IPS DF 4.7 (cell line): ENCODE measurements around the gene EIF4E1B.

Experiments used
- DNase-seq: peaks from one replicate; pipeline ENCODE4 v3.0.0-alpha.2; 2013; ENCODE audit warnings: low spot score; ENCODE audit errors: extremely low read depth

The EIF4E1B gene

GRCh38 chr5:176646707-176647029 is 16.2 kb downstream of the EIF4E1B start:
- no peak for DNase-seq

- peak; percentile 88 for DNase-seq
Measured at GRCh38 chr5:176647030-176647842, 16.8 kb downstream of the EIF4E1B start, which contains the start of gene TSPAN17. TSS of gene TSPAN17 (plus strand) at chr5:176647484. CDS start at chr5:176647616, 132 bp downstream.

DNA sequence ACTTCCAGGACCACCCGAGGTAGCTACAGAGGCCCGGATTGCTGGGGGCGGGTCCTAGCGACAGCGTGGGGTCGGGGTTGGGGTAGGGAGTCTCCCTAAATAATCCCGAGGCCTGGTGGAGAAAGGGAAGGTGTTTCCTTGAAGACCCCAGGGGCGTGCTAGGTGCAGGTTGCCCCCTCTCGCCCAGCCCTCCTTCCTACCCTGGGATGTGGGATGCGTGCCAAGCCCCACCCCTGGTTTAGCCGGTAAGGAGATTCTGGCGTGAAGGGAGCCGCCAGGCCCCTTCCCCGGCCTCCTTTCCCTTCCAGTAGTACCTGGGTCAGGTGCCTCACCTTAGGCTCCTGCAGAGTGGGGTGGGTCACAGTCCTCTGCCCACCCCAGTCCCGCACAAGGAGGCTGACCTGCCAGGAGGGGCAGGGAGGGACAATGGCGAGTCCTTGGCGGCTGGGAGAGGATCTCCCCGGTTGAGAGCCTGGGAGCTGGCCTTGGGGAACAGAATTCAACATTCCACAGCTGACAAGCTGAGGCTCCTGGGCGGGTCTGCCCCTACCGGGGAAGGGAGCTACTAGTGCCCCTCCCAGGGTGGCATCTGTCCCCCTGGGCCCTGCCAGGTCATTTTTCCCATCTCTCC is 17.5 kb downstream of the EIF4E1B start:
- DNase-seq = no peak

GRCh38 chr5:176648474-176649194 is 18.2 kb downstream of the EIF4E1B start:
- no peak for DNase-seq

DNA sequence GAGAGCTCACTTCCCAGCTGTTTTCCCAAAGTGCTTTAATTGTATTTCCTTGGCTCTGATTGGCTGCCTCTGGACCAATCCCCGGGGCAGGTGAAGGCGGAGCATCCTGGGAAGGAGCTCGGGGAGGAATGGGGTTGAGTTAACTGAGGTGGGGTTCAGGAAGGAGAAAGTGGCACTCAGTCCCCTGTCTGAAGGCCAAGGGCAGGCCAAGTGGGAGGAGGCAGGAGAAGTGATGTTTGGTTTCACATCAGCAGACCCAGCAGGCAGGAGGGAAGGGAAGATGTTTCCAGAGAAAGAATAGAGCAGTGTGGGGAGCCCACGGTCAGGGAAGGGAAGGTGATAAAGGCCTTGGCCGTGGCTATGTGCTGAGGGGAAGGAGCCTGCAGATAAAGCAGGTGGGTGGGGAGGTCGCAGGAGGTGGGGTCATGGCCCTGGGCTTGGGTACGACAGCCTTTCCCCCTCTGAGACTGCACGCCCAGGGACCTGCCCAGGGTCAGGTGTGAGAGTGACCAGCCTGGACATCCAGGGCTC is 19.9 kb downstream of the EIF4E1B start:
- no peak for DNase-seq

DNA sequence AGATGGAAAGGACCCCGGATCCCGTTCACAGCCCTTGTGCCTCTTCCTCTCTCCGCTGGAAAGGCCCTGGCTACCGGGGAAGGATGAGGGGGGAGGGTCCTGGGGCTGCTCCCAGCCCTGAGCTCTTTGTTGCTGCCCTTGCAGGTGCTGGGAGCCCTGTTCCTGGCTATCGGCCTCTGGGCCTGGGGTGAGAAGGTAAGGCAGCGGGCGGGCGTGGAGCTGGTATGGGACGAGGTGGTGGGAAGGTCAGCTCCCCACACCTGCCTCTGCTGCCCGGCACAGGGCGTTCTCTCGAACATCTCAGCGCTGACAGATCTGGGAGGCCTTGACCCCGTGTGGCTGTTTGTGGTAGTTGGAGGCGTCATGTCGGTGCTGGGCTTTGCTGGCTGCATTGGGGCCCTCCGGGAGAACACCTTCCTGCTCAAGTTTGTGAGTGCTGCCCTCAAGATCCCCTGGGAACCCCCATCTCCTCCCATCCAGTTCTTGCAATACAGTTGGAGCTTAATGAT is 21.1 kb downstream of the EIF4E1B start:
- no peak for DNase-seq

DNA sequence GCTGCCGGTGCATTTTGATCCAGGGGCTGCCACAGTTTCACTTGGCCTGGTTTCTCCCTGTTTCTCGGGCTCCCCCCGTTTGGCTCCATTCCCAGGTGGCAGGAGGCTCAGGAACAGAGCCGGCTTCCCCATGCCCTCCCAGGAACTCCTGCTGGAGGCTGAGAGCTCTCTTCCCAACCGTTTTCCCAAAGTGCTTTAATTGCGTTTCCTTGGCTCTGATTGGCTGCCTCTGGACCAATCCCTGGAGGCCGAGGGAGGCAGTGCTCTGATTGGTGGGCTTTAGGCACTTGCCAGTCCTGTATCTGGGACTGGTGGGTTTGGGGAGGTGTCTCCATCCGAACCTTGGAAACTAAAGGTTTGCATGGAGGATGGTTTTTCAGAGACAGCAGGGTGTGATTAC is 21.7 kb downstream of the EIF4E1B start:
- DNase-seq = no peak

GRCh38 chr5:176653401-176654385 is 23.2 kb downstream of the EIF4E1B start:
- no peak for DNase-seq

- DNase-seq = no peak
Measured at GRCh38 chr5:176654856-176655255, 24.4 kb downstream of the EIF4E1B start.

GRCh38 chr5:176656467-176656990 is 26.1 kb downstream of the EIF4E1B start:
- DNase-seq = no peak

GRCh38 chr5:176658007-176658599 is 27.6 kb downstream of the EIF4E1B start:
- DNase-seq = peak; percentile 56

- DNase-seq = no peak
Measured at GRCh38 chr5:176658817-176659511, 28.5 kb downstream of the EIF4E1B start.

DNA sequence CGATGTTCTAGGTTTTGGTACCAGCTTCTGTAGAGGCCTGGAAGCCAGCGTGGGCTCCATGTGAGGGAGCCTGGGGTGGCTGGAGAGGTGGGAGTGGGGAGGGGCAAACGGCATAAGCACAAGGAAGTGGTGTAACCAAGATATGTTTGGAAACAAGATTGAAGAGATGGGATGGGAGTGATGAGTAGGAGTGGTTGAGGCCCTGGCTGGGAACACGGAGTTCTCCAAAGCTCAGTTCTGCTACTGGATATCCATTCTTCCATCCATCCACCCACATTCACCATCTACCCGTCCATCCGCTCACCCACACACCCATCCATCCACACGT is 29.0 kb downstream of the EIF4E1B start:
- DNase-seq = no peak

DNA sequence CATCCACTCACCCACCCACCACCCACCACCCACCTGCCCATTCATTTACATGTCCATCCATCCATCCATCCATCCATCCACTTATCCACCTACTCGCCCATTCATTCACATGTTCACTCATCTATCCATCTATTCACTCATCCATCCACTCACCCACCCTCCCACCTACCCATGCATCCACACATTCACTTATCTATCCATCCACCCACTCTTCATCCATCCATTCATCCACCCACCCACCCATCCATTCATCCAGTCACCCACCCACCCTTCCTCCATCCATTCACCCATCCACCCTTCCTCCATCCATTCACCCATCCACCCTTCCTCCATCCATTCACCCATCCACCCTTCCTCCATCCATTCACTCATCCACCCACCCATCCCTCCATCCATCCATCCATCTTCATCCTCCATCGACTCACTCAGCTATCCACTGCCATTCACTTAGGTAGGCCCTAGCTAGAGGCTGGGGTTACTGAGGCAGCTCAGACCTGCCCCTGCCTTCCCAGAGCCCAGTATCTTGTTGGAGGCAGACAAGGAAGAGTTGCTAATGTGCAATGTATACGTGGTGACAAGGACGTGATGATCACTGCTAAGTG is 29.5 kb downstream of the EIF4E1B start:
- DNase-seq = no peak

- no peak for DNase-seq
Measured at GRCh38 chr5:176660530-176660859, 30.0 kb downstream of the EIF4E1B start.

DNA sequence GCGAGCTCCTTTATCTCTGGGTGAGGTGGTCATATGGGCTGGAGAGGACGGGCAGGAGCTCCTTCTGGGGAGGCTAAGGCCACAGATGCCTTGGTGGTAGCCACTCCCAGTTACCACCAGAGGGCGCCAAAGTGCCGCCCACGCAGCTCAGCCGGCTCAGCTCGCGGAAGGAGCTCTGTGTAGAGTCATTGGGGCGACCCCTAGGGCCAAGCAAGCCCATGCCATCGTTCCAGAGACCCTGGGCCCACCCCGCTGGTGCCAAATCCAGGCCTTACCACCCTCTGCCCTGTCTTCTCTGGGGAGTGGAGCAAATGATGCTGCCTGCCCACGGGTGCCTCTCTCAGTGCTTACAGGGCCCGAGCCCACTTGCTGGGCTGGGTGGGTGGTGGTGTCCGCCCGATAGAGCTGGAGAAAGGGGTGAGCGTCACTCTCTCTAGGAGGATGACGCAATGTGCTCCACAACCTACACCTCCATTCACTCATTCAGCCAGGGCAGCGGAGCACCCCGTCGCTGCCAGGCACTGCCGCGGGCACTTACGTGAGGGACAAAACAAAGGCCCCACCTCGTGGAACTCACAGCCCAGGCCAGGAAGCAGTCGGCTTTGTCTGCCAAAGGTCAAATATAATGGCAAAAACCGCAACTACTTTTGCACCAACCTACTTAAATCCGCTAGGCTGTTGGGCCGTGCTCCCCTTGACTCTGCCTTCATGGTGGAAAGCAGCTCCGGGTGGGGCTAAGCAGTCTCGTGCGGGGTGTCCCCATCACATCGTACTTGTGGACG is 30.6 kb downstream of the EIF4E1B start:
- DNase-seq = peak; percentile 56

DNA sequence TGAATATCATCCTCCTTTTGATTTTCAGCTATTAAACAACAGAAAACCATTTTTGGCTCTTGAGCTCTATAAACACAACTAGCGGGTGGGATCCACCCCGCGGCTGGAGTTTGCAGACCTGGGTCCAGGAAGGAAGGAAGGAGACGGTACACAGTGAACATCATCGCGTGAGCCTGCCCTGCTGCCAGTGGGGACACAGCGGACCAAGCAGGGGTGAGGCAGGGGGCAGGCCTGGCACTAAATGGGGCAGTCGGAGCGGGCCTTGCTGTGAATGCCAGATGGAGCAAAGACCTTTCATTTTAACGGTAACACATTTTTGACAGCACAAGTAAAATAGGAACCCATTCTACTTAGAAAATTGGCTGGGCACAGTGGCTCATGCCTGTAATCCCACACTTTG is 31.2 kb downstream of the EIF4E1B start:
- DNase-seq = no peak
